ENCODE data around the gene SRGN.

DNA sequence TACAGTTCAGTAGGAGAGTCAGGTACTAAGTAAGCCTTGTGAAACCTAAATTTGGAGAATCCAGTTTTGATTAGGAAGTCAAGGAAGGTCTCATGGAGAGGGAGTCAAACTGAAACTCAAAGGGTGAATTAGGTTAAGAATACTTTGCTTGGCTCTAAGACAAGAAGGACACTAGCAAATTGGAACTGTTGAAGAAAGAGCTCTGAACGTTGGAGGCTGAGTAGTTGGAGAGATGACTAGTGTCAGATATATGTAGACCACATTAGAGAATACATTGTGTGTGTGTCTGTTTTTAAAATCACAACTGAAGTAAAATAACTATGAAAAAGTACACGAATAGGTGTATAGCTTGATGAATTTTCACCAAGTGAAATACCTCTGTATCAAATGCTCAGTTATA, 42.3 kb downstream of the SRGN start:
- no peak for TF ChIP-seq GATA3 (IDR thresholded peaks at IDR 0.05; ENCODE audit: low read depth, low read length)
- no peak for TF ChIP-seq GATA2 (IDR thresholded peaks at IDR 0.05; ENCODE audit: low read depth, low read length)
